ENCODE data around the gene AAK1.
"Not testable (repeated sequence)": the region's sequence is repeated elsewhere in the genome, so short reads cannot be mapped to it uniquely, and the experiment has no call there.

The AAK1 gene

DNA sequence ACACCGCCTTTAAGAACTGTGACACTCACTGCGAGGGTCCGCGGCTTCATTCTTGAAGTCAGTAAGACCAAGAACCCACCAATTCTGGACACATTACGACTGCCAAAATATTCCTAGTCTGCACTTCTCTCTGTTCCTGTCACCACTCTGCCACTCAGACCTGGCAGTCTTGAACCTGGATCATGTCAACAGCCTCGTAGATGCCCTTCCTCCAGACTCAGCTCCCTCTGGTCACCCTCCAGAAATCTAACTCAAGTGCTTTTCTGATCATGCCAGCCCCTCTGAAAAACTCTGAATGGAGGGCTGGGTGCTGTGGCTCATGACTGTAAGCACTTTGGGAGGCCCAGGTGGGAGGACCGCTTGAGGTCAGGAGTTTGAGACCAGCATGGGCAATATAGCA lies 20.3 kb downstream of the AAK1 start:
- no peak for DNase-seq

DNA sequence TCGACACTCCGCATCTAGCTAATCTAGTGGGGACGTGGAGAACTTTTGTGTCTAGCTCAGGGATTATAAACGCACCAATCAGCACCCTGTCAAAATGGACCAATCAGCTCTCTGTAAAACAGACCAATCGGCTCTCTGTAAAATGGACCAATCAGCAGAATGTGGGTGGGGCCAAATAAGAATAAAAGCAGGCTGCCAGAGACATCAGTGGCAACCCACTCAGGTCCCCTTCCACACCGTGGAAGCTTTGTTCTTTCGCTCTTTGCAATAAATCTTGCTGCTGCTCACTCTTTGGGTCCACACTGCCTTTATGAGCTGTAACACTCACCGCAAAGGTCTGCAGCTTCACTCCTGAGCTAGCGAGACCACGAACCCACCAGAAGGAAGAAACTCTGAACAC lies 20.7 kb downstream of the AAK1 start:
- DNase-seq, result not testable (repeated sequence)

DNA sequence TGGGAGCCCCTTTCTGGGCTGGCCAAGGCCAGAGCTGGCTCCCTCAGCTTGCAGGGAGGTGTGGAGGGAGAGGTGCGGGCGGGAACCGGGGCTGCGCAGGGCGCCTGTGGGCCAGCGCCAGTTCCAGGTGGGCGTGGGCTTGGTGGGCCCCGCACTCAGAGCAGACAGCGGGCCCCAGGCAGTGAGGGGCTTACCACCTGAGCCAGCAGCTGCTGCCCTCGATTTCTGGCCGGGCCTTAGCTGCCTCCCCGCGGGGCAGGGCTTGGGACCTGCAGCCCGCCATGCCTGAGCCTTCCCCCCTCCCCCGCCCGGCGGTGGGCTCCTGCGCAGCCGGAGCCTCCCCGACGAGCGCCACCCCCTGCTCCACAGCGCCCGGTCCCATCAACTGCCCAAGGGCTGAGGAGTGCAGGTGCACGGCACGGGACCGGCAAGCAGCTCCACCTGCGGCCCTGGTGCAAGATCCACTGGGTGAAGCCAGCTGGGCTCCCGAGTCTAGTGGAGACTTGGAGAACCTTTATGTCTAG lies 21.5 kb downstream of the AAK1 start:
- not testable (repeated sequence) for DNase-seq

DNA sequence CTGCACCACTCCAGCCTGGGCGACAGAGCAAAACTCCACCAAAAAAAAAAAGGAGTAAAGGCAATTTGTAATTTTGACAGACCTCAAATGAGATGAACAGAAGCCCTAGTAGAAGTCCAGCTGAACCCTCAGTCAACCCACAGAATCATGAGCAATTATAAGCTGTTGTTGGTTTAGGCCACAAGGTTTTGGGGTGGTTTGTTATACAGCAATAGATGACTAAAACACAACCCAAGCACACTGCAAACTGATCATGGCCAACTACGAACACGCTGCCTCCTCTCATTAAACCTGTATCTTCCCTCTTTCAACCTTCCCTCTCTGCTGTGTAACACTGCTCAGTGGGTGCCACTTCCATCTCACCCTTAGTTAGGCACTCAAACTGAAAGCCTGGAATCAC lies 22.1 kb downstream of the AAK1 start:
- no peak for DNase-seq

DNA sequence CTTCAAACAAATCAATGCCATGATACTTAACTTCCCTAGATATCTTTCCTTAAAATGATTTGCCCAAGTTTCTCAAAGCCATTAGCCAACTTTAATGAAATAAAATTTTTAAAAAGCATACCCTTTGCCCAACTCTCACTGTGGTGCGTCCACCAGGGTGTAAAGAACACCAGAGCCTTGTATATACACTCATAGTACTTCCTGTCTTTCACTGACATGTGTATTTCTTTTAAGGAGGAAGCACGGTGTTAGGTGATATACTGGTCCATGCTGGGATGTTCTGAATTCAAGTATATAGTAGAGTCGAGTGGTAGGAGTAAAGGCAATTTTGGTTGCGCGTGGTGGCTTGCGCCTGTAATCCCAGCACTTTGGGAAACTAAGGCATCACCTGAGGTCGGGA lies 22.7 kb downstream of the AAK1 start:
- no peak for DNase-seq

DNA sequence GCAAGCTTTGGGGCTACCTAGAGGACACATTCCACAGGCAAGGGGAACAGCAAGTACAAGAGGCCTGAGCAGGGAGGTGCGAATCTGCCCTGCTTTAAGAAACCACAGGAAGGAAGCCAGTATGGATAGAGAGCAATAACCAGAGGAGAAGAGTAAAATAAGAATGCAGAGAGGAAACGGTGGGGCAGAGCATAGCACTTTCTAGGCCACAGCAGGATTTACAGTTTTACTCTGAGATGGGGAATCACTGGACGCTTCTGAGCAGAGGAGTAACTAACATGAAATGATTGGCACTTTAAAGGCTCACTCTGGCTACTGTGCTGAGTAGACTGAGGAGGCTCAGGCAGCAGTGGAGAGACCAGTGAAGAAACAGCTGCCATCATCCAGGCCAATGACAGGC lies 23.8 kb downstream of the AAK1 start:
- DNase-seq, result no peak

DNA sequence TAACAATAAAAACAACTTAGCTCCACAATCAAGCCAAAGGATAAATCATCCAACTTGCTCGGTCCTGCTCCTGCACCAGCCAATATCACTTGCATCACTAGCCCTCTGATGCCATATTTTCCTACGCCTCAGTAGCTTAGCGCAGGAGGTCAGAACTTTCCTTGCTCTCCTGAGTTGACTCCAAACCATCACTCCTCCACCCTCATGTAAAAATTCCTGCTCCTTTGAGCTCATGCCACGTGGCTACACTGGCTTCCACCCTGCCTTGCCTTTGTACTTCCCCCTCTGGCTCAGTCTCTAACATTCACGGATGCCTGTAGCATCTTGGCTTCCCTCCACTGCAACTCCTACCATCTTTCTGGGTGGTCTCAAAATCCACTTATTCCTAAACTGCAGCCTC lies 25.2 kb downstream of the AAK1 start:
- no peak for DNase-seq

DNA sequence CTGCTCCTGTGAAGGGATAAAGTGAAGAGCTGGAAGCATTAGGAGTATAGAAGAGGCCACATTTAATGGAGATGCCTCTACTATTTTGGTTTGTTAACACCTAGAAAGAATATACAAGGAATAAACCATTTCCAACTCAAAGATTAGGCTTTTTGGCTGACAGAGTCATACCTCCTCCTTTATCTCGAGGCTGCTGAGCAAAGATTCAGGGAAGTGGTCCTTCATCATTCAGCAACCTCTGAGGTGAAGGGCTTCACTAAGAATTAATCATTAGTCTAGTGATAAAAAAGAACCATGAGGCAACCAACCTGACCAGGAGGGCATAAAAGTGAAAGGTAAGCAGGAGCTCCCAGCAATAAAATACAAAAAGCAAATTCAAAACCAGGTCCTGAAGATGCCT lies 25.8 kb downstream of the AAK1 start:
- DNase-seq, result no peak

DNA sequence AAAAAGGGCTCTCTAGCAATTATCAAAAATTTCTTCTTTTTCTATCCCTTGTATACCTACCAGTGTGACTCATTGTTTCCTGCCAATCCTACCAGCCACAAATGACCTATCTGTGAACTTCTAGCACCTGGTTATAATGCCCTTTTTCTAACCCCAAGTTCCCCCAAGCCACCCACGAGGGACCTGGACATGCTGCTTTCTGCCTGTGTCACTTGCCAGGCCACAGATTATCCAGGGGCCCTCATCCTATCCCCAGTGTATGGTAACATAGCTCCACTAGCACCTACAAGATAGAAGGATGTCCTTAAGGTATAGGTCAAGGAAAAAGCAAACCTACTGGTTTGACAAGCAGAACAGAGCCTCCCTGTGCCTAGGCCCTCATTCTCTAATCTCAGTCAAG lies 26.8 kb downstream of the AAK1 start:
- DNase-seq, result peak; percentile 25

DNA sequence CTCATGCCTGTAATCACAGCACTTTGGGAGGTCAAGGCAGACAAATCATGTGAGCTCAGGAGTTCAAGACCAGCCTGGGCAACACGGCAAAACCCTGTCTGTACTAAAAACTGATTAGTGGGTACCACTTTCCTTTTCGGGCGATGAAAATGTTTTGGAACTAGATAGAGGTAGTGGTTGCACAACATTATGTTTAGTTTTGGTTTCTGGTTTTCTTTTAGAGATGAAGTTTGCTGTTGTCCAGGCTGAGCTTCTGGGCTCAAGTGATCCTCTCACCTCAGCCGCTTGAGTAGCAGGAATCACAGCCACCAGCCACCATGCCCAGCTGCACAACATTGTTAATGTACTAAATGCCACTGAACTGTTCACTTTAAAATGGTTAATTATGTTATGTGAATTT lies 27.6 kb downstream of the AAK1 start:
- no peak for DNase-seq

DNA sequence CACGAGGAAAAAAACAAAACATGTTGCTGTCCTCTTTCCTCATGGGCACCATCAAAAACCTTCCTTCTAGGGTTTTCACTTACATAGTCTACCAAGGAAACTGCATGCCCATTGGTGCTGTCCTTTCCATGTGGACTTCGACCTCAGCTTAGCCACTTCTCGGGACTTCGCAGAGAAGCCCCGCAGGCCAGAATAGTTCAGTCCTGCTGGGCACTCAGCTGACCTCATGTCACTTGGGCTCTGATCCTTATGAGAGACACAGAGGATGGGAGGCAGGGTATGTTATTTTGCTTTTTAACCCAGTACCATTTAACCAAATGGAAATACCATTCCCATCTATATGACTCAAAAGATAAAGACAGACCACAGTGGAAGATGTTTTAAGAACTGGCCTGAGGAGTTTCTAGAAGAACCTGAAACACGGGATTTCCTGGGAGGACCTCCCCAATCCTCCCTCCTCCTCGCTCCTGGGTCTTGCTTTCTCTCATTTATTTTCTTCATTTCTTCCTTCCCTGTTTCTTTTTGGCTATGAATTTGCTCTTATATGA lies 28.4 kb downstream of the AAK1 start:
- DNase-seq, result no peak

DNA sequence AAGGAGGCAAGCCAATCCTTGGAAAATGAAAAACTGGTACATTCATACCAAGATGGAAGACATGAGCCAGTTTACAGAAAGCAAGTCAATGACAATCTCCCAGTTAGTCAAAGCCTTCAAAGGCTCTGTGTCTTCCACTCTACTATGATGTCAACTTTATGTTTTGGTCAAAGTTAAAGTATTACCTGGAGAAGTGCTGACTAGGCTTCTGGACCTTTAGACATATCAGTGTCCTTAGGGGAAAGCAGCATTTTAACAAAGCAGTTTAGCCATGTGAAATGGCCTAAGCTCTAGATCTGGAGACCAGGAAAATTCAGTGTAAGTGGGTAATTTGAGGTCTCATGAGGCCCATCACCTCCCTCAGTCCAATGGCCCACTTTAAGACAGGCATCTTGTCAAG lies 30.8 kb downstream of the AAK1 start:
- DNase-seq, result no peak

DNA sequence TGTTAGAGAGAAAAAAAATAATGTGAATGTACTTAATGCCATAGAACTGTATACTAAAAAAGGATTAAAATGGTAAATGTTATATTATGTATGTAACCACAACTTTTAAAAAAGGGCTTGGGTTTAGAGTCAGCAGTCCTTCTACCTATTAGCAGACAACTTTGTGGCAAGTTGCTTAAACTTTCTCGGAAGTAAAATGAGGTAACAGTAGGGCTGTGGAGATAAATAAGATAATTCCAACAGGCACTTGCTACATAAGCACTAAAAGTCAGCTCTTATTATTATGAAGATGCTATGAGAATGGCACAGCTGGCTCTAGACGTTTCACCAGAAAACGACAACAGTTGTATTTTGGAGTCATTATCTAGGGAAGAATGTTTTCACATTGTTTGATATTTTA lies 31.3 kb downstream of the AAK1 start:
- DNase-seq, result no peak

DNA sequence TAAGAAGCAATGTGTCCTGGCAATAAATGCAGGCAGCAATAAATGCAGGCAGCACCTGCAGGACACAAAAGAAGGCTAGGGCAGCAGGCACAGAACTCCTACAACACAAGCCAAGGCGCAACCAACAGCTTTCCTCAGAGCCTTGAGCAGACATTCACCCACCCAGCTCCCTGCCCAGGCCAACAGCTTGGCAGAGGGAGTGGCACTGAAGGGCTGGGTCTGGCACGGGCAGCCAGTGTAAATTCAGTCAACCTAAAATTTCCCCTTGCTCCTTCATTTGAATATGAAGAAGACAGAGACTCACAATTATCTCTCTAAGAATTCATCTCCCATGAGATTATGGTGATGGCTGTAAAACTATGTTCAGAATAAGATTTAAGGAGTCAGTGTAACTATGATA lies 35.4 kb downstream of the AAK1 start:
- no peak for DNase-seq

DNA sequence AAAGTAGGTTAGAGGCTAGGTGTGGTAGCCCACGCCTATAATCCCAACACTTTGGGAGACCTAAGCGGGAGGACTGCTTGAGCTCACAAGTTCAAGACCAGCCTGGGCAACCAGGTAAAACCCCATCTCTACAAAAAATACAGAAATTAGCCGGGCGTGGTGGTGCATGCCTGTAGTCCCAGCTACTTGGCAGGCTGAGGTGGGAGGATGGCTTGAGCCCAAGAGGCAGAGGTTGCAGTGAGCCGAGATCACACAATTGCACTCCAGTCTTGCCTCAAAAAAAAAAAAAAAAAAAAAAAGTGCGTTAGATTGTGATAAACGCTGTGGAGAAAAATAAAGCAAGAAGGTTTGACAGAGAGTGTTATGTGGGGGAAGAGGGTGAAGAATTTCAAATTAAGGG lies 36.8 kb downstream of the AAK1 start:
- DNase-seq, result not testable (repeated sequence)

DNA sequence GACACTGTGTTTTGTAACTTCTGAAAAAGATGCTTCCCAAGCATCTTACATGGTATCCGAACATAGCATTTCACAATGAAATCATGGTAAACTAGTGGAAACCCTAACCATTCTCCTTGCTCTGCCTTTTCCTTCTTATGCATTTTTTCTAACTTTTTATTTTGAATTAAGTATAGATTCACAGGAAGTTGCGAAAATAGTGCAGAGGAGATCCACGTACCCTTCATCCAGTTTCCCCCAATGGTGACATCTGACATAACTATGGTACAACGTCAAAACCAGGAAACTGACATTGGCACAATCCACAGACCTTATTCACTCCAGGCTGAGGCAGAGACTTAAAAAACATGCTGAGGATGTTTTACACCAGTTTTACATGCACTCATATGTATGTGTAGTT lies 38.3 kb downstream of the AAK1 start:
- no peak for DNase-seq

DNA sequence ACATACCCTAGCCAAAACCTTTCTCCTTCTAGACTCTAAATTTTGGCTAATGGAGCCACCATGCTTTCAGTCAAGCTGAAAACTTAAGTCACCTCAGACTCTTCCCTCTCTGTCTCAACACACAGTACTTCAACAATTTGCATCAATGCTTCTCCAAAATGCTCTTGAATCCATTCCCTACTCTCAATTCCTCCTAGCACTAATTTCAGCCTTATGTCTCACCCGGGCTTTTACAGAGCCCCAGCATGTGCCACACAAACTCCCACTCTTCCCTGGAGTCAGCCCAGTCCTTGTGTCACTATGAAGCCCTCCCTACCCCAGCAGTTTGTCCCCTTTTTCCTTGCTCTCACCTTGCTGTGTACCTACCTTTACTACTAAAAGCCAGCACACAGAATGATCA lies 38.7 kb downstream of the AAK1 start:
- no peak for DNase-seq

DNA sequence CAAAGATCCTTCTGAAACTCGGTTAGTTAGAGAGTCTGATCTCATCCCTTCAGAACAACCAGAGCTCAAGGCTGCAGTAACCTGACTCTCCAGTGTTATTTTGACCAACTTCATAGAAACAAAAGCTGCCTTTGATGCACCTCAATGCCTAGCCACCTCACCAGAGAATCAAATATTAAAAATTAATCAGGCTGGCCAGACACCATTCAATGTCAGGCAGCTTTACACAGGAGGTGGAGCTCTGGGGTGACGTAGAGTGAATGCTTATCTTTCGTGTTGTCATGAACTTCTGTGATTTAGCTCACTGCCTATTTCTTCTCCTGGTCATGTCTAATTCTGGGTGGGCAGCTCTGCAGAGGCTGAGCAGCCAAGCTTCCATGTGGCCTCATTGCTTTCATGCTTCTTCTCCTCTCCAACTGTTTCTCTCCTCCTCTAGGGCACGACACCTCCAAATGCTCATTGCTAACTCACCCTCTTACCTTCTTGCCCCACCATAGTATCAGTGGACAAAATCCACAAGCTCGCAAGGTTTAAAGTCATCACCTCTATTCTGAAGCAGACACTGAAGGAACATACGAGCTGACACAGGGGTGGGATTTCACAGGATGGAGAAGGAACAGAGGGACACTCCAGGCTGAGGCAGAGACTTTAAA lies 39.4 kb downstream of the AAK1 start:
- no peak for DNase-seq

DNA sequence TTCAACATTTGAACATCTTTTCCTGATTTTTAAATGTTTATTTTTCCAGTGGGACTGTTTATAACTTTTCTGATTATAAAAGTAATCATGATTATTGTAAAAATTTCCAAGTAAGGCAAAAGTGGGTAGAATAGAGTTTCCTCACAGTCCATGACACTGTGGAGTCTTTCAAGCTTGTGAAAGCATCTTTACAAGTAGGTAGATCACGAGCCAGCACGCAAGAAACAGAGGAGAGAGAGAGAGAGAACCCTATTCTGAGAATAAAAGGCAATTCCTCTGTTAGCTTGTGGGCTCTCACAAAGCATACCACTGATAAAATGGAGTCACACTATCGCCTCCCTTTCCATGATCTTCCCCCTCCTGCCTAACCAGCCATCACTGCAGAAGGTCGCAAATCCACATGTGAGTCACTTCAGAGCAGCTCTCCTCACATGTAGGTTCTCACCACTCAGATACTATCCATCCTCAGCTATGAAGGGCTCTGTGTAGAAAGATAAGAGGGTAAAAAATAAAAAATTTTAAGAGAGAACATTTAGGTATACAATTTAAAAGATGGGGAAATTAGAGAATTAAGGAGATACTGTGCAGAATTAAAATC lies 40.3 kb downstream of the AAK1 start:
- DNase-seq, result no peak

DNA sequence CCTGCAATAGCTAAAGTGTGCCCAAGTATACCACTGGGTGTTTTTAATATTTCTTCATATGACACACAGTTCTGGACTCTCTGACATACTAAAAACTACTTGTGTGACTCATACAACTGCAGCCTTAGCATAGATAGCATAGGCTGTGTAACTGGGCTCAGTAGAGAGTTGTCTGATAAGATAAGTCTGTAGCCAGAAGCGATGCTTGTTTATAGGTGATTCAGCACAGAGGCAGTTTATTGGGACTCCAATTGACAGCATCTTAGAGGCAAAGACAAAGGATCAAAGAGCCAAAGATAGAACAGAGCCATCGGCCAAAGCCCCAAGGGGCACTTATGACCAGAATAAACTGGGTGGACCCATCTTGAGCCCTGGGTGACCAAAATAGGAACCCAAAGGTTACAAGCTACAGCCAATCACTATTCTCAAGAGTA lies 42.3 kb downstream of the AAK1 start:
- no peak for DNase-seq

DNA sequence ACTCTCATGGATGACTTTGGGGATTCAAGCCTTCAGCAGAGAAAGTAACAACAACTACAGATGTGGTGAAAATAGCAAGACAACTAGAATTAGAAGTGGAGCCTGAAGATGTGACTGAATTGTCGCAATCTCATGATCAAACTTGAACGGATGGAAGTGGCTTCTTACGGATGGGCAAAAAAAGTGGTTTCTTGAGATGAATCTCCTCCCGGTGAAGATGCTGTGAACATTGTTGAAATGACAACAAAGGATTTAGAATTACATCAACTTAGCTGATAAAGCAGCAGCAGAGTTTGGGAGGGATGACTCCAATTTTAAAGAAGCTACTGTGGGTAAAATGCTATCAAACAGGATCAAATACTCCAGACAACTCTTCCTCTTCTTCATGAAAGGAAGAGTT lies 43.1 kb downstream of the AAK1 start:
- DNase-seq, result no peak

DNA sequence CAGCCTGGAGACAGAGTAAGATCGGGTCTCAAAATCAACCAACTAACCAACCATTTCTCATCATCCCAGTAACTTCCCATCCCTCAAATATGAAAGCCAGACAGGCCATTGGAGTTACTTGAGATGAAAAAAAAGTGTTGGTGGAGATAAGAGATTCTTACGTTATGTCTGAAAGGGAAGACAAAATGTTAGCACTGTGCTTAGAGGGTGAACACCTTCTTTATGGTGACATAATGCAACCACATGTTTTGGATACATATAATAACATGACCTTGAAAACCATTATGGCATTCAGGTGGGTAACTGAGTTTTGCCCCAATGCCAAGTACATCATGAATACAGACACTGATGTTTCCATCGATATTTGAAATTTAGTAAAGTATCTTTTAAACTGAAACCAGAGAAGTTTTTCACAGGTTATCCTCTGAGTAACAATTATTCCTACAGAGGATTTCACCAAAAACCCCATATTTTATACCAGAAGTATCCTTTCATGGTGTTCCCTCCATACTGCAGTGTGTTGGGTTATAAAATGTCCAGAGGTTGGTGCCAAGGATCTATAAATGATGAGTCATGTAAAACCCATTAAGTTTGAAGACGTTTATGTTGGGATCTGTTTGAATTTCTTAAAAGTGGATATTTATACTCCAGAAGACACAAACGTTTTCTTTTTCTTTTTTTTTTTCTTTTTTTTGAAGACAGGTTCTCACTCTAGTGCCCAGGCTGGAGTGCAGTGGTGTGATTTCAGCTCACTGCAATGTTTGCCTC lies 45.5 kb downstream of the AAK1 start:
- no peak for DNase-seq

DNA sequence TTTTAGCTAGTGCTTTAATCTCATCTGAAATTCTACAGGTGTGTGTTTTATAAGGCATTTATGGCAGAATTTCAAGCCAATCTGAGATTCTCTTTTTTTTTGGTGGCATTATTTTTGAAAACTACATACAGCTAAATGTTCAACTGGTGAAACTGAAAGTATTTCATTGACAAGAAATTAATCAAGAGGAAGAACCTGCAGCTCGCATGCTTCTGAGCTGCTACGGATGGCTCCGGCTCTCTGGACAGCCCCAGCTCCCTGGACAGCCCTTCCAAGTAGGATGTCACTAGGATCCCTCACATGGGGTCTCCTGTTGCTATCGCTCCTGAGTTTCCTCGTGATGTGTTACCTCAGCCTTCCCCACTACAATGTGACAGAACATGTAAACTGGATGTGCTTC lies 46.4 kb downstream of the AAK1 start:
- DNase-seq, result no peak

DNA sequence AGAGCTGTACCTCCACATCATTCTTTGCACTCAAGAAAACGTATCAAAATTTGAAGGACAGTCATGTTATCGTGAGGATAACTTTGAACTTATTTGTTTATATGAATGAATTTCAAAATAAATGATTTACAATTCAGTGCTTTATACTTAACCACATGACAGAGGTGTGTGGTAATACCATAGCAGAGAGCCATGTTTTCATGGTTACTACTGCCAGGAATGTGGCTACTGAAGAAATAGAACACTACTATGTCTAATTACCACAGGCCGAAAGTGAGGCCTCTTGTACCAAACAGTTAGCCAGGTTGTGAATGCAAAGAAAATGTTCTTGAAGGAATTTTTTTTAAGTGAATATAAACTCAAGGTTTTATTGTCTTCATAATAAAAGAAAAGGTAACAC lies 49.2 kb downstream of the AAK1 start:
- no peak for DNase-seq
